ENCODE measurements around the gene LRRN2.

The LRRN2 gene

DNA sequence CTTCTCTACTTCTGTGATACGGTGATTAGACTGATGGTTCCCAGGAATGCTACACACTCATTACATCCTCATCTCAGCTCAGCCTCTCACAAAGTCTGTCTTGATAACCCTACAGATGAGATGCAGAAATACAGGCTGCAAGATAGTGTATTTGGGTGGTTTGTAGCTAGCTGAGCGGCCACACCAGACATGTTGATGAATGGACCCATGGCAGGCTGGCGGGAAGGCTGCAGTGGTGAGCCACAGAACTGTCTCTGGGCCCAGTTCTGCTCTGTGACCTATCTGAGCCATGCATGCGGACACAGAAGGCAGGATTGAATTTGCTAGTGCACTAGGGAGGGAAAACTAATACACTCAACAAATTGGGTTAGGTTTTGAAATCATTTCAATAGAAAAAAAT lies 71.9 kb downstream of the LRRN2 start:
- no peak for DNase-seq (ENCODE audit: low read depth)
- no peak overlapping the region for H3K4me3 ChIP-seq (ENCODE audit: control insufficient read depth, low read depth, low read length)
- TF ChIP-seq, protein P1, sequence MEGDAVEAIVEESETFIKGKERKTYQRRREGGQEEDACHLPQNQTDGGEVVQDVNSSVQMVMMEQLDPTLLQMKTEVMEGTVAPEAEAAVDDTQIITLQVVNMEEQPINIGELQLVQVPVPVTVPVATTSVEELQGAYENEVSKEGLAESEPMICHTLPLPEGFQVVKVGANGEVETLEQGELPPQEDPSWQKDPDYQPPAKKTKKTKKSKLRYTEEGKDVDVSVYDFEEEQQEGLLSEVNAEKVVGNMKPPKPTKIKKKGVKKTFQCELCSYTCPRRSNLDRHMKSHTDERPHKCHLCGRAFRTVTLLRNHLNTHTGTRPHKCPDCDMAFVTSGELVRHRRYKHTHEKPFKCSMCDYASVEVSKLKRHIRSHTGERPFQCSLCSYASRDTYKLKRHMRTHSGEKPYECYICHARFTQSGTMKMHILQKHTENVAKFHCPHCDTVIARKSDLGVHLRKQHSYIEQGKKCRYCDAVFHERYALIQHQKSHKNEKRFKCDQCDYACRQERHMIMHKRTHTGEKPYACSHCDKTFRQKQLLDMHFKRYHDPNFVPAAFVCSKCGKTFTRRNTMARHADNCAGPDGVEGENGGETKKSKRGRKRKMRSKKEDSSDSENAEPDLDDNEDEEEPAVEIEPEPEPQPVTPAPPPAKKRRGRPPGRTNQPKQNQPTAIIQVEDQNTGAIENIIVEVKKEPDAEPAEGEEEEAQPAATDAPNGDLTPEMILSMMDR (IDR thresholded peaks at IDR 0.05; ENCODE audit: control insufficient read depth, insufficient read depth, low read depth, low read length, missing control alignments), result no peak

- H3K4me3 ChIP-seq (ENCODE audit: control insufficient read depth, low read depth, low read length), result no peak overlapping the region
- no peak for DNase-seq (ENCODE audit: low read depth)
- TF ChIP-seq, protein P1 (IDR thresholded peaks at IDR 0.05; ENCODE audit: control insufficient read depth, insufficient read depth, low read depth, low read length, missing control alignments), result no peak
Measured at GRCh38 chr1:204612326-204612725, 73.2 kb downstream of the LRRN2 start.

DNA sequence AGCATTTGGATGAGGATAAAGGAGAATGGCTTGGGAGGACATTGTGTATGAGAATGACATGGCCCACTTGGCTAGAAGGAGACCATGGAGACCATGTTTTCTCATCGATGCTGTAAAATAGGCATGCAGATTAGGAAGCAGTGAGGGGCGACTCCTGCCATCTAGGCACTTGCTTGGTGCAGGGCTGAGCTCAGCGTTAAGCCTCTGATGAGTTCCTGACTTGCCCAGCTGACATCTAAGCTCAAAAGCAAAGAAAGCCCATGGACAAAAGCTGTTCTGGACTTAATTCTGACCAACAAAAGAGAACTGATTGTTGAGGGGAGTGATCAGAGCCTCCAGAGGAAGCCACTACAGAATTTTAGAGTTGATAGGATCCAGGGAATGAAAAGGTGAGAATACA lies 74.5 kb downstream of the LRRN2 start:
- TF ChIP-seq, protein P1 (IDR thresholded peaks at IDR 0.05; ENCODE audit: control insufficient read depth, insufficient read depth, low read depth, low read length, missing control alignments), result no peak
- DNase-seq (ENCODE audit: low read depth), result no peak
- no peak overlapping the region for H3K4me3 ChIP-seq (ENCODE audit: control insufficient read depth, low read depth, low read length)

DNA sequence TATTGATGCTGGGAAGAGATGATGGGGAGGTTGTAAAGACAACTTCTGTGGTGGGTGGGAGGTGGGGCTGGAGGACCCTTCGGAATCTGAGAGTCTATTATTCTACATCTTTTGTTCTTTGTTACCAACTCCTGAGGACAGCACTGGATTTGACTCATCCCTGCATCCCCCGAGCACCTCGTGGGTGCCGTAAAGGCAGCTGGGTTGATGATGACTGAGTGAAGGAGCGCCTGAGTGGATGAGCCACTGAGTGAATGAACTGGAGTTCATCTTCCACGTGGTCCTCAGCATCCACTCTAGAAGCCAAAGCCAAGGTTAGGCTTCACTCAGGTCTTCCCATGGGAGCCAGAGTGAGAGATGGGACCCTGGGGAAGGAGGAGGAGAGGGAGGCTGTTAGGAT lies 77.6 kb downstream of the LRRN2 start:
- DNase-seq (ENCODE audit: low read depth), result no peak
- TF ChIP-seq, protein P1 (IDR thresholded peaks at IDR 0.05; ENCODE audit: control insufficient read depth, insufficient read depth, low read depth, low read length, missing control alignments), result no peak
- no peak overlapping the region for H3K4me3 ChIP-seq (ENCODE audit: control insufficient read depth, low read depth, low read length)

GRCh38 chr1:204605791-204606190 lies 79.7 kb downstream of the LRRN2 start:
- DNase-seq (ENCODE audit: low read depth), result no peak
- TF ChIP-seq, protein P1 (IDR thresholded peaks at IDR 0.05; ENCODE audit: control insufficient read depth, insufficient read depth, low read depth, low read length, missing control alignments), result no peak
- no peak overlapping the region for H3K4me3 ChIP-seq (ENCODE audit: control insufficient read depth, low read depth, low read length)

DNA sequence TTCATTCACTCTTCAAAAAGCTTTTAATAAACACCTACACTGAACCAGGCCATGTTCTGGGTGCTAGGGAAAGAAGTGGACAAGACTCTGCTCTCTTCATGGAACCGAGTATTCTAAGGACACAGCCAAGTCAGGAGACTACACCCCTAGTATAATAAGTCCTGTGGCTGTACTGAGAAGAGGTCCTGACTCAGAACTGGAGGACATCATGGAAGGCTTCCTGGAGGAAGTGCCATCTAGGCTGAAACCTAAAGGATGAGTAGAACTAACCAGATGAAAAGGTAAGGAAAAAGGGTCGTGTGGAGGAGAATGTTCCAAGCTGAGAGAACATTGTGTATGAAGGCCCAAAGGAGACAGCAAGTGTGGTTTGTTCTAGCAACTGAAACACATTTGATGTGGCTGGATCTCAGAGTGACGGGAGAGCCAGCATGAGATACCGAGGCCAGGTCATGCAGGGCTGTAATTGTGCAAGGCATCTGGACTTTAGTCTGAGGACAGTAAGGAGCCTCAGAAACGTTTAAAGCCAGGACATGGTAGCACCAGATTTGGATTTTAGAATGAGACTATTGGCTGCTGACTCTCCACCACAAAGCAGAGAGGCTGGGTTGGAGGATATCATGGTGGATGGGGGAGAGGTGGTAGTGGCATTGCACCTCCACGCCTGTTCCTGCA lies 82.5 kb downstream of the LRRN2 start:
- no peak overlapping the region for H3K4me3 ChIP-seq (ENCODE audit: control insufficient read depth, low read depth, low read length)
- TF ChIP-seq, protein P1 (IDR thresholded peaks at IDR 0.05; ENCODE audit: control insufficient read depth, insufficient read depth, low read depth, low read length, missing control alignments), result no peak
- DNase-seq (ENCODE audit: low read depth), result no peak
